ENCODE measurements around the gene GCHFR. TPM values are rescaled to one million over a fixed set of nuclear protein-coding genes. Genes with fewer than 3 reads are reported as not detected.

Gene GCHFR
- total RNA-seq, 1 donor from 2014 or later, result 6.5 TPM

DNA sequence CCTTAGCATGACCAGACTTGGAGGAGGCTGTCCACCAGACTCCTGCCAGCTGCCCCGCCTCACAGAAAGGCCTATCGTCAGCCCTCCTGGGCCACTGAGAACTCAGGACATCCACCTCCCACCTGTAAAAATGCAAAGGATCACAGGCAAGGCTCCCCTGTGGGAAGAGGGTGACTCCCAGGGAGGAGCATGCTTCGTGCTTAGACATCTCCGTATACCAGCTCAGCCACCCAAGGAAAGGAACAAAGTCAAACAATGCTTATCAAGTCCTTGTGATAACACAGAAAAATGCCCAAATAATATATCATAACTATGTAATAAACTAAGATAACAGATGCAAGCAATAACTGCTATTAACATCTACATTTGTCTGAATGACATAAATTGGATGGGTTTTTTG lies 13.0 kb upstream of the GCHFR start:
- DNase-seq (no peak), ATAC-seq (ENCODE audit: poor library complexity) (no peak)
- intact Hi-C loops (cut with DNase I), result loop anchor here (10.0 kb wide), 1 partner anchor 56 kb away; the partner anchor contains the start of gene RAD51

DNA sequence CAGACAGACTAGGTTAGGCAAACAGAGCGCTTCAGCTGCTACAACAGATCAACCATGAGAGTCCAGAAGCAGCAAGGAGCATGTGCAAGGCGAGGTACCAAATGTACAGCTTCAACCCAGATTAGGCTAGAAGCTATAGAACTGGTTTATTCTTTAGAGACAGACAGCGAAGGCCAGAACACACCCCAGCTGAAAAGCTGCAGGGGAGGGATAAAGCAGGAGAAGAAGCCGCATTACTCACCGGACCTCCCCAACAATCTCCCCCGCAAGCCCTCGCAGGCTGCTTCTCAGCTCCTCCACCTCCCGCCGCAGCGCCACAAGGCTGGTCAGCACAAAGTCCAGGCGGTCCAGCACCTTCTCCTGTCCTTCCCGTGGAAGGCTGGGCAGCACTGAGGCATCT lies 12.1 kb upstream of the GCHFR start:
- ATAC-seq (ENCODE audit: poor library complexity), result no peak
- DNase-seq, result no peak
- intact Hi-C loops (cut with DNase I), result loop anchor here (10.0 kb wide), 1 partner anchor 57 kb away; the partner anchor contains the start of gene RAD51

DNA sequence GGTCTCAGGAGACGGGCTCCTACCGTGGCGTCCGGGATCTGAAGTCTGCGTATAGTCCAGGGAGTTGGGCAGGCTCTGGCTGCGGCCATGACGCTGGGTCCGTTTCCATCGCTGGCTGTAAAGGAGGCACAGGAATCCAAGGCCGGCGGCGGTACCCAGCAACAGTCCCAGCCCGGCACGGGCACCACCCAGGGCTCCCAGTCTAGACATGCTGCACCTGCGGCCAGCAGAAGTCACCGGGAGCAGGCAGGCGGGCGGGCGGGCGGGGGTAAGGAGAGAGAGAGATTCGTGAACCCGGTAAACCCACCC lies 9.3 kb upstream of the GCHFR start:
- intact Hi-C loops (cut with DNase I), result loop anchor here (10.0 kb wide), 1 partner anchor 60 kb away; the partner anchor contains the start of gene RAD51
- DNase-seq (no peak), ATAC-seq (ENCODE audit: poor library complexity) (peak; percentile 54)

GRCh38 chr15:40754883-40755811 lies 8.7 kb upstream of the GCHFR start, which contains the start of gene RMDN3:
Gene RMDN3, minus strand, starts transcription at chr15:40755254. Its CDS starts 471 bp downstream, at chr15:40754783.
- intact Hi-C loops (cut with DNase I), result loop anchor here (10.0 kb wide), 1 partner anchor 60 kb away; the partner anchor contains the start of gene RAD51
- peak; percentile 100 for ATAC-seq (ENCODE audit: poor library complexity)
- peak; percentile 96 for DNase-seq

DNA sequence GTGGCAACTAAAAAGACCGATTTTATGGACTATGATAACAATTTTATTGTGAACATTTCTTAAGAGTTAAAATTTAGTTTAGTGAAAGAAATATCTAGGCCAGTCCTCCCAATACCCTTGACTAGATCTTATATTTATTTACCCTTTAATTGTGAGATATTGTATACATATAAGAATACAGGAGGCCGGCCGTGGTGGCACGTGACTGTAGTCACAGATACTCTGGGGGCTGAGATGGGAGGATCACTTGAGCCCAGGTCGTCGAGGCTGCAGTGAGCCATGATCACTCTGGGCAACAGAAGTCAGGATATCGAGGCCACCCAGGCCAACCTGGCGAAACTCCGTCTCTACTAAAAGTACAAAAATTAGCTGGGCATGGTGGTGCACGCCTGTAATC lies 8.1 kb upstream of the GCHFR start:
- DNase-seq, result no peak
- ATAC-seq (ENCODE audit: poor library complexity), result no peak
- intact Hi-C loops (cut with DNase I), result loop anchor here (10.0 kb wide), 1 partner anchor 61 kb away; the partner anchor contains the start of gene RAD51

DNA sequence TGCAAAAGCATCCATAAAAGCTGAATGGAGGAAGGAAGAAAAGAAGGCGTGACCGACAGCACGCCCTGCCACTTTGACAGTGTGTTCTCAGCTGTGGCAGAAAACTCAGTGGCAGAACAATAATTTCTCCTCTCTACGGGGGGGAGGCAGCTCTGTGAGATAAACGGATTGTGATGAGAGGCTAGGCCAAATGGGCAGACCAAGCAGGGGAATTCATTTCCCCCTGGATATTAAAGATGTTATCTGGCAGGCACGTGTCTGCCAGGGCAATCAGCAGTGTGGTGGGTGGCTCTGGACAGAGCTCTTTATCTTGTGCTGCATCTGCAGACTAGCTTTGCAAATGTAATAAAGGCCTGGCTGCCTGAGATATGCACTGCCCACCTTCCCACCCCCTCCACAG lies 6.9 kb upstream of the GCHFR start:
- ATAC-seq (ENCODE audit: poor library complexity), result no peak
- intact Hi-C loops (cut with DNase I), result loop anchor here (10.0 kb wide), 1 partner anchor 62 kb away; the partner anchor contains the start of gene RAD51
- DNase-seq, result no peak

DNA sequence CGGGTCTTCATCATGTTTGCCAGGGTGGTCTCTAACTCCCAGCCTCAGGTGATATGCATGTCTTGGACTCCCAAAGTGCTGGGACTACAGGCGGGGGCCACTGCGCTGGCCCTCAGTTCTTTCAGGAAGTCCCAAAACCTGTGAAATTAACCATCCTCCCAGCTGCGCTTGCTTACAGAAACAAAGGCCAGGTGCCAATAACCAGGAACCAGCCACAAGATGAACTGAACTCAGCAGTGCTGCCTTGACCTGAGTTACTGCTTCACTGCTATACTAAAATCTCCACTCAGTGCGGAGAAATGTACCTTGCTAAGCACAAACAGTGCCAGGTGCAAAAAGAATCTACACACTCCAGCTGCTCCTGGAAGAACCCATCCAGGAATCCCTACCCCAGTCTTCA lies 3.9 kb upstream of the GCHFR start:
- DNase-seq (no peak), ATAC-seq (ENCODE audit: poor library complexity) (no peak)
- intact Hi-C loops (cut with DNase I), result loop anchor here (10.0 kb wide), 1 partner anchor 65 kb away; the partner anchor contains the start of gene RAD51

DNA sequence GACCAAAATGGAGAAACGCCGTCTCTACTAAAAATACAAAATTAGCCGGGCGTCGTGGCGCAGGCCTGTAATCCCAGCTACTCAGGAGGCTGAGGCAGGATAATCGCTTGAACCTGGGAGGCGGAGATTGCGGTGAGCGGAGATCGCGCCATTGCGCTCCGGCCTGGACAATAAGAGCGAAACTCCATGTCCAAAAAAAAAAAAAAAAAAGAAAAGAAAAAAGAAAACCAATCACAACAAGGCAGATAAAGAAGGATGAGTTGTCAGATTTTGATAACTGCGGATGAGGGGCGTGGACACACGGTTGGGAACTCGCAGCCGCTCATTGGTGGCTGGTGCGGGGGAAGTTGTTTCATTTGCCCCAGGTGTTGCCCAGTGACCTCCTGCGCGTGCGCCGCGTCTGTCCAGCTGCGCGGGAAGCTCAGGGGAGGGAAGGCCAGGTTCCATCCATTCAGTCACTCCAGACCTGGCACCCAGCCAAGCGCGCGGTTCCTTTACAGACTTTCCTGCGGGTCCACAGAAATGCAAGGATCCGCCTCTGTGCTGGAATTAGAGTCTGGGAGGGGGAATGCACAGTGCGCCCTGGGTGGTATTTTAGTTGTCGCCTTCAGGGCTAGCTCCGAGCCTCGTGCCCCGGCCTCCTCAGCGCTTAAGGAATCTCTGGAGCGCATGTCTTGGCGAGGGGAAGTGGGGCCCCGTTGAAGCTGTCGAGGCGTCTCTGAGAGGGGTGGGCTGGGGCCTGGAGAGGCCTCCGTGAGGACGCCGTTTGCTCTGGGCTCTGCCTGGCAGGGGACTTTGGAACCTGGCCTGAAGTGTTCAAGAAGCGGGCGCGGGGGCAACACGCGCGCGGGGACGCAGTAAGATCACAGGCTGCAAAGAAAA lies 708 bp upstream of the GCHFR start:
- peak; percentile 25 for ATAC-seq (ENCODE audit: poor library complexity)
- peak; percentile 83 for DNase-seq
- intact Hi-C loops (cut with DNase I), result no loop called here

GRCh38 chr15:40764629-40765103 lies 798 bp downstream of the GCHFR start:
- ATAC-seq (ENCODE audit: poor library complexity) (peak; percentile 7), DNase-seq (no peak)
- intact Hi-C loops (cut with DNase I), result no loop called here

- DNase-seq (no peak), ATAC-seq (ENCODE audit: poor library complexity) (no peak)
- intact Hi-C loops (cut with DNase I), result no loop called here
Measured at GRCh38 chr15:40766194-40766815, 2.4 kb downstream of the GCHFR start.

DNA sequence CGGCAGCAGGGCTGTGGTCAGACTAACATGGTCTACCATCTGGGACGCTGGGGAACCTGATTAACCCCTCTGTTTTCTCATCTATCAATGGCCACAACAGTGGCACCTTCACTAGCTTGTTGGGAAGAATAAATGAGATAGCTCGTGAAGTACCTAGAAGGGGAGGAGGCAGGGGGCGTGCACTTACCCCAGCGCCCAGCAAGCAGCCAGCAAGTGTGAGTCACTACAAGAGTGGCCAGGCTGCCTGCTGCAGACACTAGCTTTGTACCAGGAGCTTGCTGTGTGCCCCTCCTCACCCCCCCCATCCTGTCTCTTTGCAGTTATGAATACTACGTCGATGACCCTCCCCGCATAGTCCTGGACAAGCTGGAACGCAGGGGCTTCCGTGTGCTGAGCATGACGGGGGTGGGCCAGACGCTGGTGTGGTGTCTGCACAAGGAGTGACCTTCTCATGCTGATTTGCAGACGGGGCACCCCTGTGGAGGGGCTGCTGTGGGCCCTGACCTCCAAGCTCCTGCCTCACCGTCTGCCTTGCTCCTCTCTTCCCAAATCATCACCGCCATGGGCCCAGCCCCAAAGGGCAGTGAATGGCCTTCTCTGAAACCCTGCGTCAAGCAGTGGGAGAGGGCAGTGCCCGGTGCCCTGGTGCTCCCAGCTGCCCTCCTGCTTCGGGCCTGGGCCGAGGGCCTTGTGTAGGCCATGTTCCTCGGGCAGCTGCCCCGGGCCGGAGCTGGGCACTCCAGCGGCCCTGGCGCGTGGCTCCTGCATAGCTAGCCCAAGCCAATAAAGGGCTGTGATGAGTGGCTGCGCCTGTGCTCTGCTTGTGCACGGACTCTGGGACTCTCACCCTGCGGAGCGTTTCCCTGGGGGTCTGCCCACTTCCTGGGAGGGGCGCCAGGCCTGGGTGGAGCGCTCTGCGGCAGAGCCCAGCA lies 3.3 kb downstream of the GCHFR start:
- ATAC-seq (ENCODE audit: poor library complexity) (no peak), DNase-seq (no peak)
- intact Hi-C loops (cut with DNase I), result no loop called here

DNA sequence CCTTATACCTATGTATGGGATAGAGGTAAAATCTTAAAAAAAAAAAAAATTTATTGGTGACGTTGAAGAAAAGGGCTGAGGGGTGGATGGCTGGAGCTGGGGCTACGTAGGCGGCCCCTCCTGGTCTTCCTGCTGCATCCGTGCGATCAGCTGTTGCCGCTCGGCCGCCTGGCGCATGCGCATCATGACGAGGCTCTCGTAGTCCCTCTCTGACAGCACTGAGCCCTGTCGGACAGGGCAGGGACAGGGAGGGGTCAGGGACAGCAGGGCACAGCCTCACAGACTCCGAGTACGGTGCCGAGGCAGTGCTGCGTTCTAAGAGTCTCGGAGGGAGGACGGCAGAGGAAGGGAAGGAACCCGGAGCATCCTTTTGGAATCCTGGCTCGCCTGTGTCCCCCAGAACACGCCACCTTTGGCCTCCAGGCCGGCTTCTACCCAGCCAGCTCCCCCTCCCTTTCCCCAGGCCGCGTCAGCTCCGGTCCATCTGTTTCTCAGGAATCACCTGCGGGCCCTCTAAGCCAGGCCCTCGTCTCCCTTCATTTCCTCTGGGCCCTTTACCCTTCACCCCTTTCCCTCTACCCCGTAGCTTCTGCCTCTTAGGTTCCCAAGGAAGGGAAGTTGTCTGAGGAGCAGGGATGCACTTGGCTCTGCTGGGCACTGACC lies 4.1 kb downstream of the GCHFR start:
- intact Hi-C loops (cut with DNase I), result no loop called here
- no peak for DNase-seq
- no peak for ATAC-seq (ENCODE audit: poor library complexity)

GRCh38 chr15:40768521-40769273 lies 4.8 kb downstream of the GCHFR start:
- ATAC-seq (ENCODE audit: poor library complexity), result no peak
- intact Hi-C loops (cut with DNase I), result no loop called here
- no peak for DNase-seq

DNA sequence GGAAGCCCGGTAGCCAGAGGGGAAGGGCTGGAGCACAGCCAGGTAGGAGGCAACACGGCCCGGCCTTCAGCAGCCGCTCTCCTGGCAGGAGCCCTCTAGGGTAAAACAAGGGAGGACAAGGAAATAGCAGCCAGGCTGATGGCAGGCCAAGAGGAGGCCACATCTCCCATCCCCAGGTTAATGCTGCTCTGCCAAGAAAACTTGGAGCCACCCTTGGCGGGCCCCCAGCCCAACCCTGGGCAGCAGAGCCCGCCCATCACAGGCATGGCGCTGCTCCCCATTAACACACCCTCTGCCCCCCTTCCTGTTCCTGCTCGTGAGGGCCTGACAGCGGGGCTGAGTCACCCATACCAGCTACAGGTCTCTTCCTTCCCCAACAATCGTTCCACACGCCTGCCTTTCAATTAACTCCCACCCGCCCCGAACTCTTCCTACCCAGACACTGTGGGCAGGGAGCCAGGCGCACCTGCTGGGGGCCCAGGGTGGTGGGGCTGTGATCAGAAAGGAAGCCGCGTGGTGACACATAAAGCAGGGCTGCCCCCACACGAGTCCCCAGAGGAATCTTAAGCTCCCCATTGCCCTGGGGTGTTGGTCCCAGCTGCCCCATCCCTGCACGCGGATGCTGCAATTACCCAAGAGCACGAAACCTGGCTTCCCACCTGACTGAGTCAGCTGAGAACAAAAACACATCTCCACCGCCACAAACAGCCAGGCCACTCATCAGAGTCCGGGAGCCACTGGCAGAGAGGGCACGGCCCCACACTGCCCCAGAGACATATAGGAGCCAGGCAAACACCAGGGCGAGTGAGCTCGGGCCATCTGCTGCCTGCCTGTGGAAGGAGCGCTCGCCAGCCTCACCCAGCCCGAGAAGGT lies 5.6 kb downstream of the GCHFR start, which contains the start of gene C15orf62:
TSS of gene C15orf62 (plus strand) at position 707 of the 873 bp plus-strand sequence. CDS start 516 bp downstream, outside the sequence.
- ATAC-seq (ENCODE audit: poor library complexity) (no peak), DNase-seq (no peak)
- intact Hi-C loops (cut with DNase I), result no loop called here

GRCh38 chr15:40770147-40770721 lies 6.4 kb downstream of the GCHFR start:
- intact Hi-C loops (cut with DNase I), result no loop called here
- no peak for ATAC-seq (ENCODE audit: poor library complexity)

More at GRCh38 chr15:40770147-40770721, 6.4 kb downstream of the GCHFR start:
- no peak for DNase-seq
